ENCODE data around the gene STMN3.

- no peak for TF ChIP-seq CTCF (IDR thresholded peaks at IDR 0.05)
- TF ChIP-seq EP300 (IDR thresholded peaks at IDR 0.05), result no peak
- no peak for TF ChIP-seq POLR2A (IDR thresholded peaks at IDR 0.05)
These were observed 59.1 kb downstream of the STMN3 start for GRCh38 chr20:63594043-63594561.
